ENCODE data around the gene ALDH9A1. TPM values are rescaled to one million over a fixed set of nuclear protein-coding genes. Genes with fewer than 3 reads are reported as not detected.
A peak's percentile ranks its signal among the peaks of the same experiment; 100 is the strongest.
"Not testable (repeated sequence)": the region's sequence is repeated elsewhere in the genome, so short reads cannot be mapped to it uniquely, and the experiment has no call there.

ALDH9A1 gene
- 100 to 1,000 TPM in 2 of 4 donors, 10 to 100 TPM in 2; 74.4 to 123 (median 98.4) TPM for total RNA-seq

DNA sequence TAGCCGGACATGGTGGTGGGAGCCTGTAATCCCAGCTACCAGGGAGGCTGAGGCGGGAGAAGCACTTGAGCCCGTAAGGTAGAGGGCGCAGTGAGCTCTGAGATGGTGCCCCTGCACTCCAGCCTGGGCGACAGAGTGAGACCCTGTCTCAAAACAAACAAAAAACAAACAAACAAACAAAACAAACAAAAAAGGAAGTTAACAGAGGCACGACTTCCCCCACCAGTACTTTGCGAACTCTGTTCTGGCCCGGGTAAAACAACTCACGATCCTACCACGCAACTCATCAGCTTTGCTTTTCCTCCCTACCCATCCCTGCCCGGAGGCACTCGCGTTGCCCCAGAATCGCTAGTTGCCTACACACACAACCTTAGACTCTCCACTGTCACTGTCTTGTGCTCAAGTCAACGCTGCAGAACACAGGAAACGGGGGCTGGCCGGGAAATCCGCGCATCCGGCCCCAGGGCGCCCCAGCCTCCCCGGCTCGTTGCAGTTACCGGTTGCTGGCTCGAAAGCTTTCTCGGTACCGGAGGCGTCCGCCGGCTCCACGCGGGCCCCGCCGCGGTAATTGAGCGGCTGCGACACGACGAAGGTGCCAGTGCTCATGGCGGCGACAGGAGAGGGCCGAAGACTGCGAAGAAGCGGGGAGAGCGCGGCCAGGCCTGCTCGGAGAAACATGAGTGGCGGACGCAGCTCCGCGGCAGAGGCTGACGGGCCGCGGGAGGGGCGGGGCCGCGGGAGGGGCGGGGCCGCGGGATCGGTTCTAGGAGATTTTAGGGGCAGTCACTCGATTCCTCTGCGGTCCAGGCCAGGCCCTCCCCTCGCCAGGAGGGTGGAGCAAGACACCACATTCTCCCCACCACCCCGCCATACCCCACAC lies at the start of gene ALDH9A1:
TSS of gene ALDH9A1 (minus strand) at position 682 of the 880 bp plus-strand sequence. CDS start at position 678, 4 bp downstream.
- H3K4me3 ChIP-seq (ENCODE audit: low read depth, poor library complexity, severe bottlenecking): peak within 1 kb of the TSS; percentile 84
- intact Hi-C loops (cut with DNase I; ENCODE audit: low total_unique reads): no loop called here
- peak; percentile 80 to 97 for DNase-seq (ENCODE audit: low spot score in 2 of 2)
- peak in 1 of 2 donors; percentile 28 for TF ChIP-seq POLR2A (IDR thresholded peaks at IDR 0.05)
- TF ChIP-seq, protein P1, sequence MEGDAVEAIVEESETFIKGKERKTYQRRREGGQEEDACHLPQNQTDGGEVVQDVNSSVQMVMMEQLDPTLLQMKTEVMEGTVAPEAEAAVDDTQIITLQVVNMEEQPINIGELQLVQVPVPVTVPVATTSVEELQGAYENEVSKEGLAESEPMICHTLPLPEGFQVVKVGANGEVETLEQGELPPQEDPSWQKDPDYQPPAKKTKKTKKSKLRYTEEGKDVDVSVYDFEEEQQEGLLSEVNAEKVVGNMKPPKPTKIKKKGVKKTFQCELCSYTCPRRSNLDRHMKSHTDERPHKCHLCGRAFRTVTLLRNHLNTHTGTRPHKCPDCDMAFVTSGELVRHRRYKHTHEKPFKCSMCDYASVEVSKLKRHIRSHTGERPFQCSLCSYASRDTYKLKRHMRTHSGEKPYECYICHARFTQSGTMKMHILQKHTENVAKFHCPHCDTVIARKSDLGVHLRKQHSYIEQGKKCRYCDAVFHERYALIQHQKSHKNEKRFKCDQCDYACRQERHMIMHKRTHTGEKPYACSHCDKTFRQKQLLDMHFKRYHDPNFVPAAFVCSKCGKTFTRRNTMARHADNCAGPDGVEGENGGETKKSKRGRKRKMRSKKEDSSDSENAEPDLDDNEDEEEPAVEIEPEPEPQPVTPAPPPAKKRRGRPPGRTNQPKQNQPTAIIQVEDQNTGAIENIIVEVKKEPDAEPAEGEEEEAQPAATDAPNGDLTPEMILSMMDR (IDR thresholded peaks at IDR 0.05): no peak
- WGBS, 2 donors: 0 to 1% methylated on average over 50 to 55 of the region's 65 CpGs

DNA sequence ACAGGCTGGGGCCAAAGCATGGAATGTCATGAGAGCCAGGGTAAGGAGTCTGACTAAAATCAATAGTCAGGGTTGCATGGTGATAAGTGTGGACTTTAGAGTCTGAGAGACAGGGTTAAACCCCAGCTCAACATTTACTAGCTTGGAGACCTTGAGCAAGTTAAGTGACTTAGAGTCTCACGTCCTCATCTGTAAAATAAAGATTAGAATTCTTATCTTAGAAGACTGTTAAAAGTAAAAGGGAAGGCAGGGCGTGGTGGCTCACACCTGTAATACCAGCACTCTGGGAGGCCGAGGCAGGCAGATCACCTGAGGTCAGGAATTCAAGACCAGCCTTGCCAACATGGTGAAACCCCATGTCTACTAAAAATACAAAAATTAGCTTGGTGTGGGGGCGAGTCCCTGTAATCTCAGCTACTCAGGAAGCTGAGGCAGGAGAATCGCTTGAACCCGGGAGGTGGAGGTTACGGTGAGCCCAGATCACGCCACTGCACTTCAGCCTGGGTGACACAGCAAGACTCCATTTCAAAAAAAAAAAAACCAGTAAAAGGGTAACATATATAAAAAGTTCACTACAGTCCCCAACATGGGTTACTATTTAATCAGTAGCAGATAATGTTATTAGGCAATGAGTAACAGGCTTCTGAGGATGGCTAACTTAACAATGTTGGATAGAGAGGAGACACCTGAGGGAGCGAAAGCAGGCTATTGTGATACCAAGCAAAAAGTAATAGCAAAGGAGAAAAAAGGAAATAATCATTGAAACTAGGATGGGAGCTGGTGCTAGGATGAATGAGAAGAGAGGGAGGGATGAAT lies 49.5 kb upstream of the ALDH9A1 start:
- no peak overlapping the region for H3K4me3 ChIP-seq (ENCODE audit: low read depth, poor library complexity, severe bottlenecking)
- WGBS, 2 donors: 96% methylated on average over 9 of the region's 9 CpGs
- intact Hi-C loops (cut with DNase I; ENCODE audit: low total_unique reads): no loop called here
- TF ChIP-seq, protein P1 (IDR thresholded peaks at IDR 0.05): no peak
- no peak for TF ChIP-seq POLR2A (IDR thresholded peaks at IDR 0.05)
- no peak for DNase-seq (ENCODE audit: low spot score in 2 of 2)

DNA sequence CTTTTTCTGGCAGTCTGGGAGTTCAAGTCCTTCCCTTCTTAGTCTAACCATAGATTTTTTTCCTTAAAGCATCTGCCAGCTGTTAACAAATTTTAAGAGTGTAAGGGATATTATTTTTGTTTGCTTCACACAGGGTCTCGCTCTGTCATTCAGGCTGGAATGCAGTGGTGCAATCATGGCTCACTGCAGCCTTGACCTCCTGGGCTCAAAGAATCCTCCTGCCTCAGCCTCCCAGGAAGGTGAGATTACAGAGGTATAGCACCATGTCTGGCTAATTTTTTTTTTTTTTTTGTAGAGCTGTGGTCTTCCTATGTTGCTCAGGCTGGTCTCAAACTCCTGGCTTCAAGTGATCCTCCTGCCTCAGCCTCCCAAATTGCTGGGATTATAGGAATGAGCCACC lies 46.6 kb upstream of the ALDH9A1 start:
- DNase-seq (ENCODE audit: low spot score in 2 of 2); H3K4me3 ChIP-seq (ENCODE audit: low read depth, poor library complexity, severe bottlenecking); intact Hi-C loops (cut with DNase I; ENCODE audit: low total_unique reads): not testable (repeated sequence)
- 90 to 100% methylated on average over 1 of the region's 1 CpG for WGBS, 2 donors

DNA sequence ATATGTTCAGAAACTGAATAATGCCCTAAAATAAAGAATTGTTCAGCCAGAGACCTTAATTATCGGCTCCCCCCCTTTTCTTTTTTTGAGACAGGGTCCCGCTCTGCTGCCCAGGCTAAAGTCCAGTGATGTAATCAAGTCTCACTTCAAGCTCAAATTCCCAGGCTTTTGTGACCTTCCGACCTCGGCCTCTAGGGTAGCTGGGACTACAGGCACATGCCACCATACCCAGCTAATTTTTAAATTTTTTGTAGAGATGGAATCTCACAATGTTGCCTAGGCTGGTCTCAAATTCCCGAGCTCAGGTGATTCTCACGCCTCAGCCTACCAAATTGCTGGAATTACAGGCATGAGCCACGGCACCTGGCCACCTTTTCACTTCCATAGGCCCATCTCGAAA lies 43.8 kb upstream of the ALDH9A1 start:
- 96 to 97% methylated on average over 8 of the region's 8 CpGs for WGBS, 2 donors
- intact Hi-C loops (cut with DNase I; ENCODE audit: low total_unique reads): no loop called here
- no peak for TF ChIP-seq POLR2A (IDR thresholded peaks at IDR 0.05)
- TF ChIP-seq, protein P1 (IDR thresholded peaks at IDR 0.05): no peak
- no peak overlapping the region for H3K4me3 ChIP-seq (ENCODE audit: low read depth, poor library complexity, severe bottlenecking)
- DNase-seq (ENCODE audit: low spot score in 2 of 2): no peak

DNA sequence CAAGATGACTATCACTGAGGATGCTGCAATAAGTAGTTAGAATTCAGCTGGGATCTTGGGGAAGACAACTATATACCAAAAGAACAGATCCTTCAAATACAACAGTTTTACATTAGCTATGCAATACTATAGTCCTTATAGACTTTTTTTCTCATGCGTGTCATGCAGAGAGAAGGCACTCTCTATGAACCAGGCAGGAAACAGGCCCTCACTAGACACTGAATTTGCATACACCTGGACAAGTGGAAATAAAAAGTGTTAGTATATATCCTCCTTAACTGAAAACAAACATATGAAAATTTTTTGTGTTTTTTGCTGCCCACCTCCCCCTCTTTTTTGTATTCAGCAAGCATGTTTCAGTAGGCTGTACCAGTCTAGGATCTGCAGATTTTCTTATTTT lies 40.4 kb upstream of the ALDH9A1 start:
- intact Hi-C loops (cut with DNase I; ENCODE audit: low total_unique reads): no loop called here
- WGBS, 2 donors: 93 to 98% methylated on average over 1 of the region's 1 CpG

More for the DNA sequence above, 40.4 kb upstream of the ALDH9A1 start:
- no peak overlapping the region for H3K4me3 ChIP-seq (ENCODE audit: low read depth, poor library complexity, severe bottlenecking)
- DNase-seq (ENCODE audit: low spot score in 2 of 2): no peak
- TF ChIP-seq, protein P1 (IDR thresholded peaks at IDR 0.05): no peak
- TF ChIP-seq POLR2A (IDR thresholded peaks at IDR 0.05): no peak
